Epidermal melanocyte (primary cell): ENCODE measurements around the gene SYT15B.
"Not testable (repeated sequence)": the region's sequence is repeated elsewhere in the genome, so short reads cannot be mapped to it uniquely, and the experiment has no call there.

Experiments
- DNase-seq: peaks from one replicate; pipeline ENCODE4 v3.0.0; 2011; ENCODE audit warnings: low spot score; ENCODE audit not compliant: insufficient read length

The SYT15B gene

GRCh38 chr10:47763554-47764175 lies at the start of gene SYT15B:
TSS of gene SYT15B (minus strand) at chr10:47763592. CDS start at chr10:47762640, 952 bp downstream.
- not testable (repeated sequence) for DNase-seq

- not testable (repeated sequence) for DNase-seq
Observed at GRCh38 chr10:47779590-47779989, 16.2 kb upstream of the SYT15B start.

- peak; percentile 17 for DNase-seq
Observed at GRCh38 chr10:47775361-47776231, 12.2 kb upstream of the SYT15B start.

GRCh38 chr10:47770745-47771144 lies 7.4 kb upstream of the SYT15B start:
- not testable (repeated sequence) for DNase-seq

- not testable (repeated sequence) for DNase-seq
Observed at GRCh38 chr10:47768578-47769115, 5.3 kb upstream of the SYT15B start.

GRCh38 chr10:47768085-47768484 lies 4.7 kb upstream of the SYT15B start:
- not testable (repeated sequence) for DNase-seq

- DNase-seq: not testable (repeated sequence)
Observed at GRCh38 chr10:47767236-47767635, 3.8 kb upstream of the SYT15B start.

GRCh38 chr10:47765232-47765631 lies 1.8 kb upstream of the SYT15B start:
- not testable (repeated sequence) for DNase-seq

GRCh38 chr10:47762674-47763553 lies 478 bp downstream of the SYT15B start:
- not testable (repeated sequence) for DNase-seq

GRCh38 chr10:47758855-47759254 lies 4.5 kb downstream of the SYT15B start:
- not testable (repeated sequence) for DNase-seq

- DNase-seq: not testable (repeated sequence)
Observed at GRCh38 chr10:47756169-47756568, 7.2 kb downstream of the SYT15B start.

GRCh38 chr10:47753871-47754270 lies 9.5 kb downstream of the SYT15B start:
- not testable (repeated sequence) for DNase-seq

- not testable (repeated sequence) for DNase-seq
Observed at GRCh38 chr10:47753176-47753575, 10.2 kb downstream of the SYT15B start.

- not testable (repeated sequence) for DNase-seq
Observed at GRCh38 chr10:47751821-47752220, 11.6 kb downstream of the SYT15B start.

GRCh38 chr10:47750360-47750759 lies 13.0 kb downstream of the SYT15B start:
- DNase-seq: not testable (repeated sequence)

- DNase-seq: not testable (repeated sequence)
Observed at GRCh38 chr10:47746780-47747376, 16.5 kb downstream of the SYT15B start.

GRCh38 chr10:47744881-47745280 lies 18.5 kb downstream of the SYT15B start:
- not testable (repeated sequence) for DNase-seq

- DNase-seq: not testable (repeated sequence)
Observed at GRCh38 chr10:47743611-47744550, 19.5 kb downstream of the SYT15B start.

- DNase-seq: not testable (repeated sequence)
Observed at GRCh38 chr10:47740868-47741267, 22.5 kb downstream of the SYT15B start.
